Neural cell (in vitro differentiated cells): ENCODE measurements around the gene TACC2. TPM values are rescaled to one million over a fixed set of nuclear protein-coding genes. Genes with fewer than 3 reads are reported as not detected.

Source experiments
- H2AFZ ChIP-seq: fragments of 200-600, 300-800 bp; sonication (generic), shearing (Covaris generic); 2 replicates; pipeline ENCODE4 v1.6.0; 2014; ENCODE audit warnings: low read depth, mild to moderate bottlenecking, antibody characterized with exemption, low read length, moderate library complexity
- H3F3A ChIP-seq: fragments of 200-600 bp; shearing (Covaris generic); 2 replicates; pipeline ENCODE4 v1.6.1; 2016; ENCODE audit warnings: mild to moderate bottlenecking, moderate library complexity, mixed read lengths, antibody characterized with exemption, low read length; ENCODE audit not compliant: insufficient read depth, poor library complexity, severe bottlenecking
- H3K27ac ChIP-seq: fragments of 200-600, 300-800 bp; sonication (generic), shearing (Covaris generic); 2 replicates; pipeline ENCODE4 v1.5.1; 2014; ENCODE audit warnings: mild to moderate bottlenecking, low read length, moderate library complexity
- H3K27me3 ChIP-seq: fragments of 300-800, 200-600 bp; sonication (generic), shearing (Covaris generic); 2 replicates; pipeline ENCODE4 v1.6.0; 2014; ENCODE audit warnings: mild to moderate bottlenecking, low read depth, low read length, moderate library complexity; ENCODE audit not compliant: insufficient read depth
- H3K36me3 ChIP-seq: fragments of 300-800, 200-600 bp; sonication (generic), shearing (Covaris generic); 2 replicates; pipeline ENCODE4 v1.5.1; 2014; ENCODE audit warnings: mild to moderate bottlenecking, antibody characterized with exemption, low read length, moderate library complexity; ENCODE audit not compliant: insufficient read depth
- H3K4me2 ChIP-seq: fragments of 300-800, 200-600 bp; sonication (generic), shearing (Covaris generic); 2 replicates; pipeline ENCODE4 v1.6.0; 2014; ENCODE audit warnings: mild to moderate bottlenecking, low read length
- H3K4me3 ChIP-seq: fragments of 300-800, 200-600 bp; sonication (generic), shearing (Covaris generic); 2 replicates; pipeline ENCODE4 v1.5.1; 2014; ENCODE audit warnings: mild to moderate bottlenecking, low read length, moderate library complexity
- H3K79me2 ChIP-seq: fragments of 200-600 bp; shearing (Covaris generic); replicated peaks from 2 replicates; pipeline ENCODE4 v1.6.0; 2014; ENCODE audit warnings: mild to moderate bottlenecking, low read length, moderate library complexity; ENCODE audit not compliant: insufficient read depth
- H3K9ac ChIP-seq: fragments of 300-800, 200-600 bp; sonication (generic), shearing (Covaris generic); 2 replicates; pipeline ENCODE4 v1.6.1; 2016; ENCODE audit warnings: mild to moderate bottlenecking, low read length, mixed read lengths
- H3K9me2 ChIP-seq: fragments of 200-600 bp; shearing (Covaris generic); 2 replicates; pipeline ENCODE4 v1.6.1; 2016; ENCODE audit warnings: mild to moderate bottlenecking, low read length, mixed read lengths; ENCODE audit not compliant: insufficient read depth
- H3K9me3 ChIP-seq: fragments of 200-600, 300-800 bp; sonication (generic), shearing (Covaris generic); 2 replicates; pipeline ENCODE4 v1.6.1; 2016; ENCODE audit warnings: mild to moderate bottlenecking, mixed run types, low read length, moderate library complexity, mixed read lengths
- H4K20me1 ChIP-seq: fragments of 200-600 bp; shearing (Covaris generic); 2 replicates; pipeline ENCODE4 v1.6.1; 2016; ENCODE audit warnings: mild to moderate bottlenecking, mixed run types; ENCODE audit not compliant: insufficient read depth
- EP300 ChIP-seq: fragments of 450-650 bp; conservative IDR thresholded peaks from 2 replicates; pipeline ENCODE4 v1.6.1; 2014; ENCODE audit warnings: antibody characterized with exemption, mild to moderate bottlenecking, moderate library complexity; ENCODE audit not compliant: poor library complexity, severe bottlenecking
- EZH2 ChIP-seq: fragments of 200-600, 300-800 bp; shearing (Covaris generic), sonication (generic); IDR thresholded peaks from 2 replicates; pipeline ENCODE4 v1.6.1; 2014; ENCODE audit warnings: antibody characterized with exemption, low read length, borderline replicate concordance, mild to moderate bottlenecking; ENCODE audit not compliant: insufficient read depth, poor library complexity, severe bottlenecking
- MXI1 ChIP-seq: fragments of 450-650 bp; conservative IDR thresholded peaks from 2 replicates; pipeline ENCODE4 v1.6.1; 2014; ENCODE audit warnings: antibody characterized with exemption, mild to moderate bottlenecking; ENCODE audit not compliant: poor library complexity, severe bottlenecking
- POLR2AphosphoS5 ChIP-seq: IDR thresholded peaks from 2 replicates; pipeline ENCODE4 v1.6.1; 2012
- RAD21 ChIP-seq: fragments of 450-650 bp; conservative IDR thresholded peaks from 2 replicates; pipeline ENCODE4 v1.6.1; 2014; ENCODE audit warnings: antibody characterized with exemption, mild to moderate bottlenecking, moderate library complexity
- SMC3 ChIP-seq: fragments of 450-650 bp; conservative IDR thresholded peaks from 2 replicates; pipeline ENCODE4 v1.6.1; 2014; ENCODE audit warnings: antibody characterized with exemption, mild to moderate bottlenecking, moderate library complexity; ENCODE audit not compliant: poor library complexity
- TAF1 ChIP-seq: IDR thresholded peaks from 2 replicates; pipeline ENCODE4 v1.6.1; 2012; ENCODE audit warnings: low read depth
- polyA plus RNA-seq: library from polyadenylated mRNA; depleted of rRNA; stranded (reverse); fragments of >200 nt; gene quantifications from 2 replicates; pipeline ENCODE4 v1.2.3, GENCODE V29; 2014
- TF ChIP-seq, protein P1 (sequence below): fragments of 450-650 bp; IDR thresholded peaks from 2 replicates; pipeline ENCODE4 v1.5.1; 2014; ENCODE audit warnings: antibody characterized with exemption, mild to moderate bottlenecking, moderate library complexity; ENCODE audit not compliant: poor library complexity, severe bottlenecking
- TF ChIP-seq, protein P2 (sequence below): IDR thresholded peaks from 2 replicates; pipeline ENCODE4 v1.6.1; 2012; ENCODE audit warnings: borderline replicate concordance

The TACC2 gene
- polyA plus RNA-seq, 1 donor from 2014 or later = 17.6 TPM

DNA sequence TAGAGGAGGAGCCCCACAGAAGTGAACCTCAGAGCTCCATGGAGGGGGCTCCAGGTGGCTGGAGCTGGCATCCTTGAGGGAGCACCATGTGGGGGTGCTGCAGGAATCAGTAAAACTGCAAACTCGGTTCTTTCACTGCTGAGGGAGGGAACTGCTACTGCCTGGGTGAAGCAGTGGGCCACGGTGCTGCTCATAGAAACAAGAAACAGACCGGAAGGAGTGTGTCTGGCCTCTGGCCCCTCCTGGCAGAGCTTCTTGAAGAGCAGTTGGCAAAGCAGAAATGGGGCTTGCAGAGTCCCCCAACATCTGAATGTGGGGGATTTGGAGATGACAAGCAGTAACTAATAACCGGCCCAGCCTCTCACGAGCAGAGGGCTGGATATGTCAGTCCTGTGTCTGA, 23.8 kb downstream of the TACC2 start:
- TF ChIP-seq EP300 = no peak
- TF ChIP-seq, protein P1, sequence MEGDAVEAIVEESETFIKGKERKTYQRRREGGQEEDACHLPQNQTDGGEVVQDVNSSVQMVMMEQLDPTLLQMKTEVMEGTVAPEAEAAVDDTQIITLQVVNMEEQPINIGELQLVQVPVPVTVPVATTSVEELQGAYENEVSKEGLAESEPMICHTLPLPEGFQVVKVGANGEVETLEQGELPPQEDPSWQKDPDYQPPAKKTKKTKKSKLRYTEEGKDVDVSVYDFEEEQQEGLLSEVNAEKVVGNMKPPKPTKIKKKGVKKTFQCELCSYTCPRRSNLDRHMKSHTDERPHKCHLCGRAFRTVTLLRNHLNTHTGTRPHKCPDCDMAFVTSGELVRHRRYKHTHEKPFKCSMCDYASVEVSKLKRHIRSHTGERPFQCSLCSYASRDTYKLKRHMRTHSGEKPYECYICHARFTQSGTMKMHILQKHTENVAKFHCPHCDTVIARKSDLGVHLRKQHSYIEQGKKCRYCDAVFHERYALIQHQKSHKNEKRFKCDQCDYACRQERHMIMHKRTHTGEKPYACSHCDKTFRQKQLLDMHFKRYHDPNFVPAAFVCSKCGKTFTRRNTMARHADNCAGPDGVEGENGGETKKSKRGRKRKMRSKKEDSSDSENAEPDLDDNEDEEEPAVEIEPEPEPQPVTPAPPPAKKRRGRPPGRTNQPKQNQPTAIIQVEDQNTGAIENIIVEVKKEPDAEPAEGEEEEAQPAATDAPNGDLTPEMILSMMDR = no peak
- no peak for TF ChIP-seq POLR2AphosphoS5
- no peak for TF ChIP-seq MXI1
- TF ChIP-seq, protein P2, sequence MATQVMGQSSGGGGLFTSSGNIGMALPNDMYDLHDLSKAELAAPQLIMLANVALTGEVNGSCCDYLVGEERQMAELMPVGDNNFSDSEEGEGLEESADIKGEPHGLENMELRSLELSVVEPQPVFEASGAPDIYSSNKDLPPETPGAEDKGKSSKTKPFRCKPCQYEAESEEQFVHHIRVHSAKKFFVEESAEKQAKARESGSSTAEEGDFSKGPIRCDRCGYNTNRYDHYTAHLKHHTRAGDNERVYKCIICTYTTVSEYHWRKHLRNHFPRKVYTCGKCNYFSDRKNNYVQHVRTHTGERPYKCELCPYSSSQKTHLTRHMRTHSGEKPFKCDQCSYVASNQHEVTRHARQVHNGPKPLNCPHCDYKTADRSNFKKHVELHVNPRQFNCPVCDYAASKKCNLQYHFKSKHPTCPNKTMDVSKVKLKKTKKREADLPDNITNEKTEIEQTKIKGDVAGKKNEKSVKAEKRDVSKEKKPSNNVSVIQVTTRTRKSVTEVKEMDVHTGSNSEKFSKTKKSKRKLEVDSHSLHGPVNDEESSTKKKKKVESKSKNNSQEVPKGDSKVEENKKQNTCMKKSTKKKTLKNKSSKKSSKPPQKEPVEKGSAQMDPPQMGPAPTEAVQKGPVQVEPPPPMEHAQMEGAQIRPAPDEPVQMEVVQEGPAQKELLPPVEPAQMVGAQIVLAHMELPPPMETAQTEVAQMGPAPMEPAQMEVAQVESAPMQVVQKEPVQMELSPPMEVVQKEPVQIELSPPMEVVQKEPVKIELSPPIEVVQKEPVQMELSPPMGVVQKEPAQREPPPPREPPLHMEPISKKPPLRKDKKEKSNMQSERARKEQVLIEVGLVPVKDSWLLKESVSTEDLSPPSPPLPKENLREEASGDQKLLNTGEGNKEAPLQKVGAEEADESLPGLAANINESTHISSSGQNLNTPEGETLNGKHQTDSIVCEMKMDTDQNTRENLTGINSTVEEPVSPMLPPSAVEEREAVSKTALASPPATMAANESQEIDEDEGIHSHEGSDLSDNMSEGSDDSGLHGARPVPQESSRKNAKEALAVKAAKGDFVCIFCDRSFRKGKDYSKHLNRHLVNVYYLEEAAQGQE = no peak
- TF ChIP-seq SMC3 = no peak
- no peak for TF ChIP-seq TAF1
- no peak for TF ChIP-seq RAD21
- TF ChIP-seq EZH2 = no peak
- Histone ChIP-seq H3K4me2 (no peak overlapping the region), H3K4me3 (no peak overlapping the region), H3K27me3 (no peaks in the 10 kb centered on the region), H2AFZ (no peak overlapping the region), H3K9me3 (no peaks in the 10 kb centered on the region), H3K9ac (no peak overlapping the region), H3K79me2 (no peaks in the 10 kb centered on the region), H3K9me2 (no peaks in the 10 kb centered on the region), H3K36me3 (no peaks in the 10 kb centered on the region), H3K27ac (no peak overlapping the region), H3F3A (no peaks in the 10 kb centered on the region), H4K20me1 (no peaks in the 10 kb centered on the region)

- no peaks in the 10 kb centered on the region for H3K9me2 ChIP-seq
- TF ChIP-seq MXI1 (no peak), SMC3 (no peak), EZH2 (no peak)
- no peaks in the 10 kb centered on the region for H3K9me3 ChIP-seq
- H3K4me3 ChIP-seq = no peak overlapping the region
- no peaks in the 10 kb centered on the region for H4K20me1 ChIP-seq
- H3F3A ChIP-seq = no peaks in the 10 kb centered on the region
- H3K4me2 ChIP-seq = no peak overlapping the region
- H2AFZ ChIP-seq = no peak overlapping the region
- no peaks in the 10 kb centered on the region for H3K36me3 ChIP-seq
- H3K9ac ChIP-seq = no peak overlapping the region
- no peaks in the 10 kb centered on the region for H3K27me3 ChIP-seq
- no peak overlapping the region for H3K27ac ChIP-seq
- no peaks in the 10 kb centered on the region for H3K79me2 ChIP-seq
Observed at GRCh38 chr10:122013311-122013780, 24.4 kb downstream of the TACC2 start.
